ENCODE data around the gene AP1G2.
A peak's percentile ranks its signal among the peaks of the same experiment; 100 is the strongest.
"Not testable (repeated sequence)": the region's sequence is repeated elsewhere in the genome, so short reads cannot be mapped to it uniquely, and the experiment has no call there.

Gene AP1G2

GRCh38 chr14:23594191-23594590 is 26.6 kb upstream of the AP1G2 start:
- DNase-seq (ENCODE audit: low read depth in 2 of 2) = not testable (repeated sequence)

GRCh38 chr14:23590198-23590597 is 22.6 kb upstream of the AP1G2 start:
- DNase-seq (ENCODE audit: low read depth in 2 of 2) = no peak

- no peak for DNase-seq (ENCODE audit: low read depth in 2 of 2)
These were observed 22.0 kb upstream of the AP1G2 start for GRCh38 chr14:23589606-23590005.

- peak; percentile 77 to 82 for DNase-seq (ENCODE audit: low read depth in 2 of 2)
These were observed 21.4 kb upstream of the AP1G2 start for GRCh38 chr14:23588884-23589598.

- not testable (repeated sequence) for DNase-seq (ENCODE audit: low read depth in 2 of 2)
These were observed 17.1 kb upstream of the AP1G2 start for GRCh38 chr14:23584527-23585203.

GRCh38 chr14:23583761-23584526 is 16.4 kb upstream of the AP1G2 start:
- not testable (repeated sequence) for DNase-seq (ENCODE audit: low read depth in 2 of 2)

- no peak for DNase-seq (ENCODE audit: low read depth in 2 of 2)
These were observed 15.5 kb upstream of the AP1G2 start for GRCh38 chr14:23582906-23583760.

GRCh38 chr14:23580948-23581281 is 13.3 kb upstream of the AP1G2 start:
- no peak for DNase-seq (ENCODE audit: low read depth in 2 of 2)

- no peak for DNase-seq (ENCODE audit: low read depth in 2 of 2)
These were observed 12.7 kb upstream of the AP1G2 start for GRCh38 chr14:23580152-23580926.

GRCh38 chr14:23579739-23580138 is 12.1 kb upstream of the AP1G2 start:
- no peak for DNase-seq (ENCODE audit: low read depth in 2 of 2)

GRCh38 chr14:23579311-23579630 is 11.7 kb upstream of the AP1G2 start:
- no peak for DNase-seq (ENCODE audit: low read depth in 2 of 2)

GRCh38 chr14:23578560-23579310 is 11.1 kb upstream of the AP1G2 start, which contains the start of gene JPH4:
JPH4 (minus strand) TSS chr14:23578790; CDS start chr14:23577453, 1,337 bp downstream.
- no peak for DNase-seq (ENCODE audit: low read depth in 2 of 2)

- DNase-seq (ENCODE audit: low read depth in 2 of 2) = no peak
These were observed 10.3 kb upstream of the AP1G2 start for GRCh38 chr14:23577710-23578392.

- DNase-seq (ENCODE audit: low read depth in 2 of 2) = no peak
These were observed 9.6 kb upstream of the AP1G2 start for GRCh38 chr14:23577004-23577681.

GRCh38 chr14:23573384-23574015 is 5.9 kb upstream of the AP1G2 start:
- DNase-seq (ENCODE audit: low read depth in 2 of 2) = no peak

- no peak for DNase-seq (ENCODE audit: low read depth in 2 of 2)
These were observed 5.2 kb upstream of the AP1G2 start for GRCh38 chr14:23572836-23573235.

GRCh38 chr14:23572524-23572828 is 4.9 kb upstream of the AP1G2 start:
- DNase-seq (ENCODE audit: low read depth in 2 of 2) = no peak

- DNase-seq (ENCODE audit: low read depth in 2 of 2) = no peak
These were observed 4.3 kb upstream of the AP1G2 start for GRCh38 chr14:23571701-23572523.

Measured in stimulated activated CD4-positive, alpha-beta T cell treated with anti-CD3 and anti-CD28 coated beads, Interleukin-4, amount 100 ng/mL, for 48 hours (primary cell).